AML-193 (cell line): Measurements from ENCODE around the gene IFIT5.
A peak's percentile ranks its signal among the peaks of the same experiment; 100 is the strongest.
"Not testable (repeated sequence)": the region's sequence is repeated elsewhere in the genome, so short reads cannot be mapped to it uniquely, and the experiment has no call there.

Experiments
- DNase-seq, 2 experiments: peaks; one replicate each; lab custom pipeline; 2025; lab: John Stamatoyannopoulos, UW

IFIT5 gene

GRCh38 chr10:89428877-89429276, 14.5 kb downstream of the IFIT5 start:
- DNase-seq, result no peak

GRCh38 chr10:89431977-89432376, 17.6 kb downstream of the IFIT5 start:
- DNase-seq, result no peak

GRCh38 chr10:89438525-89438924, 24.2 kb downstream of the IFIT5 start:
- no peak for DNase-seq

- DNase-seq, result no peak
Measured at GRCh38 chr10:89440226-89441009, 26.1 kb downstream of the IFIT5 start.

- no peak for DNase-seq
Measured at GRCh38 chr10:89442289-89442688, 27.9 kb downstream of the IFIT5 start.

- DNase-seq, result not testable (repeated sequence)
Measured at GRCh38 chr10:89444819-89445218, 30.5 kb downstream of the IFIT5 start.

GRCh38 chr10:89450901-89451300, 36.5 kb downstream of the IFIT5 start:
- no peak for DNase-seq

- DNase-seq, result no peak
Measured at GRCh38 chr10:89452193-89452592, 37.8 kb downstream of the IFIT5 start.

GRCh38 chr10:89454561-89455347, 40.4 kb downstream of the IFIT5 start:
- DNase-seq, result no peak

- no peak for DNase-seq
Measured at GRCh38 chr10:89458291-89458690, 43.9 kb downstream of the IFIT5 start.

- DNase-seq, result no peak
Measured at GRCh38 chr10:89458784-89459183, 44.4 kb downstream of the IFIT5 start.

GRCh38 chr10:89463846-89464537, 49.6 kb downstream of the IFIT5 start:
- DNase-seq, result no peak

- DNase-seq, result no peak
Measured at GRCh38 chr10:89465196-89465595, 50.8 kb downstream of the IFIT5 start.

GRCh38 chr10:89466599-89467035, 52.2 kb downstream of the IFIT5 start:
- DNase-seq, result peak; percentile 32 to 57

- no peak for DNase-seq
Measured at GRCh38 chr10:89468191-89468965, 54.0 kb downstream of the IFIT5 start.

GRCh38 chr10:89469517-89469916, 55.1 kb downstream of the IFIT5 start:
- DNase-seq, result no peak
